PC-9 (cell line): ENCODE measurements around the gene ADGRA1. TPM values are rescaled to one million over a fixed set of nuclear protein-coding genes. Genes with fewer than 3 reads are reported as not detected.

Experiments used
- BruUV-seq: library from RNA; stranded (reverse); fragments of 400-500 nt; replicated peaks from 2 replicates; lab custom pipeline; 2021; lab: Mats Ljungman, UMichigan
- CTCF ChIA-PET: fragments of 300-600 bp; sonication (Branson Sonifier 250); formaldehyde crosslinking; loops from one replicate; lab custom pipeline; 2022; ENCODE audit warnings: antibody characterized with exemption; lab: Charles Lee
- POLR2A ChIA-PET: fragments of 300-600 bp; sonication (Branson Sonifier 250); formaldehyde crosslinking; loops from one replicate; lab custom pipeline; 2022; ENCODE audit warnings: antibody characterized with exemption; ENCODE audit not compliant: unreplicated experiment; lab: Charles Lee
- DNase-seq, 2 experiments: peaks; one replicate each; pipeline versions ENCODE4 v3.0.0 to v3.0.0-alpha.2; 2015 to 2022; ENCODE audit warnings: mixed read lengths in 1 of 2
- H2AFZ ChIP-seq: fragments of 200-600 bp; sonication (generic); 2 replicates; pipeline ENCODE4 v1.8.1; 2017; ENCODE audit warnings: antibody characterized with exemption
- H3F3A ChIP-seq: fragments of 200-600 bp; sonication (generic); 2 replicates; pipeline ENCODE4 v1.8.1; 2017; ENCODE audit warnings: antibody characterized with exemption, mild to moderate bottlenecking, low read depth; ENCODE audit not compliant: insufficient read depth
- H3K27ac ChIP-seq: fragments of 200-600 bp; sonication (generic); 2 replicates; pipeline ENCODE4 v1.6.1; 2016; ENCODE audit warnings: mixed run types
- H3K27me3 ChIP-seq: fragments of 200-600 bp; sonication (generic); 2 replicates; pipeline ENCODE4 v1.6.1; 2016; ENCODE audit warnings: low read depth, mixed run types; ENCODE audit not compliant: insufficient read depth
- H3K36me3 ChIP-seq: fragments of 200-600 bp; sonication (generic); 2 replicates; pipeline ENCODE4 v1.6.1; 2016; ENCODE audit warnings: low read depth, mixed run types
- H3K4me1 ChIP-seq: fragments of 200-600 bp; sonication (generic); replicated peaks from 2 replicates; pipeline ENCODE4 v1.6.1; 2016; ENCODE audit warnings: mixed run types; ENCODE audit not compliant: insufficient read depth
- H3K4me2 ChIP-seq: fragments of 200-600 bp; sonication (generic); 2 replicates; pipeline ENCODE4 v1.6.1; 2017; ENCODE audit warnings: mixed run types
- H3K4me3 ChIP-seq: fragments of 200-600 bp; sonication (generic); 2 replicates; pipeline ENCODE4 v1.6.1; 2016; ENCODE audit warnings: mixed run types
- H3K79me2 ChIP-seq: fragments of 200-600 bp; sonication (generic); 2 replicates; pipeline ENCODE4 v1.6.1; 2017; ENCODE audit warnings: low read depth, mixed run types
- H3K9me2 ChIP-seq: fragments of 200-600 bp; sonication (generic); 2 replicates; pipeline ENCODE4 v1.8.1; 2017; ENCODE audit warnings: mild to moderate bottlenecking; ENCODE audit not compliant: insufficient read depth
- H3K9me3 ChIP-seq: fragments of 200-600 bp; sonication (generic); 2 replicates; pipeline ENCODE4 v1.8.1; 2016; ENCODE audit warnings: low read depth; ENCODE audit not compliant: insufficient read depth
- H4K20me1 ChIP-seq: fragments of 200-600 bp; sonication (generic); 2 replicates; pipeline ENCODE4 v1.8.1; 2017; ENCODE audit not compliant: insufficient read depth
- EZH2 ChIP-seq: fragments of 200-600 bp; sonication (generic); IDR thresholded peaks from 2 replicates; pipeline ENCODE4 v1.8.0; 2017; ENCODE audit warnings: antibody characterized with exemption, low read depth
- intact Hi-C: fragments of 100-400 bp; cut with micrococcal nuclease; formaldehyde crosslinking; loops from one replicate; pipeline ENCODE4 v1.10.0; 2022; ENCODE audit not compliant: unreplicated experiment
- total RNA-seq: library from RNA; stranded (reverse); gene quantifications from 2 replicates; pipeline ENCODE4 v1.2.3, GENCODE V29; 2021
- TF ChIP-seq, protein P1 (sequence below): fragments of 200-600 bp; sonication (generic); conservative IDR thresholded peaks from 2 replicates; pipeline ENCODE4 v1.6.1; 2017; ENCODE audit warnings: mixed run types, antibody characterized with exemption, mild to moderate bottlenecking, moderate library complexity

Gene ADGRA1
- total RNA-seq, 1 experiment from 2014 or later: not detected

DNA sequence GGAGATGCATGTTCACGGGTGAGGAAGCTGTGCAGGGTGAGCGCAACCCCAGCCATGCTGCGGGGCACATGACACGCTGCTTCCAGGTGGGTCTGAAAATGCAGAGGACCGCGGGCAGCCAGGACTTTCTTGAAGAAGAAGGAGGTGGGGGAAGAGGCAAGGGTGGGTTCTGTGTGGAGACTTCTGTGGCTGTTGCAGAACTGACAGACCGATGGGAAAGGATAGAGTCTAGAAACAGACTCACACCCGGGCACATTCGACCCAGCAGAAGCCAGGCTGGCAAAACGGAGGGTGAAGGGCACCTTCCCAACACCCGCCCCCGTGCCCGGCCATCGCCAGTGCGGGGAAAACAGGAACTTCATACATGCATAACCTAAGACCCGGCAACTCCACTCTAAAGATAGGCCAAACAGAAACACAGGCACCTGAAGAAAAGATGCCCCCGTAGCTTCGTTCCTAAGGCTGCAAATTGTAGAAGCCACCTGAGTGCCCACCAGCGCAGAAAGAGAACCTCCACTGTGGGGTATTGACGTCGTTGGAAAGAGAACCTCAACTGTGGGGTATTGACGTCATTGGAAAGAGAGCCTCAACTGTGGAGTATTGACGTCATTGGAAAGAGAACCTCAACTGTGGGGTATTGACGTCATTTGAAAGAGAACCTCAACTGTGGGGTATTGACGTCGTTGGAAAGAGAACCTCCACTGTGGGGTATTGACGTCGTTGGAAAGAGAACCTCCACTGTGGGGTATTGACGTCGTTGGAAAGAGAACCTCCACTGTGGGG lies 67.5 kb downstream of the ADGRA1 start:
- CTCF ChIA-PET: no interaction called here
- no peaks in the 10 kb centered on the region for H3K9me2 ChIP-seq
- H2AFZ ChIP-seq: no peak overlapping the region
- intact Hi-C loops: no loop called here
- no peak for DNase-seq
- H3K4me1 ChIP-seq: no peaks in the 10 kb centered on the region
- H4K20me1 ChIP-seq: no peaks in the 10 kb centered on the region
- BruUV-seq: no TSS peak
- H3K27ac ChIP-seq: no peak overlapping the region
- H3K79me2 ChIP-seq: no peaks in the 10 kb centered on the region
- no peaks in the 10 kb centered on the region for H3K9me3 ChIP-seq
- POLR2A ChIA-PET: no interaction called here
- H3K4me3 ChIP-seq: no peak overlapping the region
- no peaks in the 10 kb centered on the region for H3F3A ChIP-seq
- H3K4me2 ChIP-seq: no peak overlapping the region
- H3K27me3 ChIP-seq: peaks cover 40% of the 10 kb centered on the region
- no peaks in the 10 kb centered on the region for H3K36me3 ChIP-seq
- TF ChIP-seq, protein P1, sequence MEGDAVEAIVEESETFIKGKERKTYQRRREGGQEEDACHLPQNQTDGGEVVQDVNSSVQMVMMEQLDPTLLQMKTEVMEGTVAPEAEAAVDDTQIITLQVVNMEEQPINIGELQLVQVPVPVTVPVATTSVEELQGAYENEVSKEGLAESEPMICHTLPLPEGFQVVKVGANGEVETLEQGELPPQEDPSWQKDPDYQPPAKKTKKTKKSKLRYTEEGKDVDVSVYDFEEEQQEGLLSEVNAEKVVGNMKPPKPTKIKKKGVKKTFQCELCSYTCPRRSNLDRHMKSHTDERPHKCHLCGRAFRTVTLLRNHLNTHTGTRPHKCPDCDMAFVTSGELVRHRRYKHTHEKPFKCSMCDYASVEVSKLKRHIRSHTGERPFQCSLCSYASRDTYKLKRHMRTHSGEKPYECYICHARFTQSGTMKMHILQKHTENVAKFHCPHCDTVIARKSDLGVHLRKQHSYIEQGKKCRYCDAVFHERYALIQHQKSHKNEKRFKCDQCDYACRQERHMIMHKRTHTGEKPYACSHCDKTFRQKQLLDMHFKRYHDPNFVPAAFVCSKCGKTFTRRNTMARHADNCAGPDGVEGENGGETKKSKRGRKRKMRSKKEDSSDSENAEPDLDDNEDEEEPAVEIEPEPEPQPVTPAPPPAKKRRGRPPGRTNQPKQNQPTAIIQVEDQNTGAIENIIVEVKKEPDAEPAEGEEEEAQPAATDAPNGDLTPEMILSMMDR: no peak
- no peak for TF ChIP-seq EZH2

DNA sequence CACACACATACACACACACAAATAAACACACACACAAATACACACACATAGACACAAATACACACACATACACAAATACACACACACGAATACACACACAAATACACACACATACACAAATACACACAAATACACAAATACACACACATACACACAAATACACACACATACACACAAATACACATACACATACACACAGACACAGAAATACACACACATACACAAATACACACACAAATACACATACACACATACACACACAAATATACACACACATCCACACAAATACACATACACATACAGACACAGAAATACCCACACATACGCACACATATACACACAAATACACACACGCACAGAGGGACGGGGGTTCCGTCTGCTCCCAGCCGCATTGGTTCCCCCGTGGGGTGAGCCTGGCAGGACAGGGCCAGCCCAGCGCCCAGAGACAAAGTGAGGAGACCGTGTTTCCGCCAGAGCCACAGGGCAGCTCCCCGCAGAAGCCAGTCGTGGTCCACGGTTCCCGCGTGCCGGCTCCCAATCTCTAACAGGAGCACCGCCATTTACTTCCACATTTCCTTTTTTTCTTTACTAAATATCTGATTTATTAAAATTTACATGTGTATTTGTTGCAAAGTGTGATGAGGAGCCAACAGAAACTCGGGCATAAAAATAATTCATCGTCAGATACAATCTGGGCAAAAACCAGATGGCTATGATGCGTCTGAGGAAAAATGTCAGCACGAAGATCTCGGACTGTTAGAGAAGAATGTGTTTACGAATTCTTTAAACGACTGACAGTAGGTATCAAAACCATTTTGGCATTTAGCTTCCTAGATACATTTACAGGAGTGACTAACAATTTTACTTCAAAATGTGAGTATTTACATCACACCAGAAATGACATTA lies 69.2 kb downstream of the ADGRA1 start:
- ChIA-PET POLR2A (no interaction called here), CTCF (no interaction called here)
- Histone ChIP-seq H3K27me3 (peaks cover 23% of the 10 kb centered on the region), H3K4me2 (no peak overlapping the region), H3K9me3 (no peaks in the 10 kb centered on the region), H3K36me3 (no peaks in the 10 kb centered on the region), H3K79me2 (no peaks in the 10 kb centered on the region), H4K20me1 (no peaks in the 10 kb centered on the region), H3K4me3 (no peak overlapping the region), H2AFZ (no peak overlapping the region), H3F3A (no peaks in the 10 kb centered on the region), H3K9me2 (no peaks in the 10 kb centered on the region), H3K27ac (no peak overlapping the region), H3K4me1 (no peaks in the 10 kb centered on the region)
- intact Hi-C loops: no loop called here
- no TSS peak for BruUV-seq
- TF ChIP-seq, protein P1: no peak
- TF ChIP-seq EZH2: no peak
- no peak for DNase-seq

DNA sequence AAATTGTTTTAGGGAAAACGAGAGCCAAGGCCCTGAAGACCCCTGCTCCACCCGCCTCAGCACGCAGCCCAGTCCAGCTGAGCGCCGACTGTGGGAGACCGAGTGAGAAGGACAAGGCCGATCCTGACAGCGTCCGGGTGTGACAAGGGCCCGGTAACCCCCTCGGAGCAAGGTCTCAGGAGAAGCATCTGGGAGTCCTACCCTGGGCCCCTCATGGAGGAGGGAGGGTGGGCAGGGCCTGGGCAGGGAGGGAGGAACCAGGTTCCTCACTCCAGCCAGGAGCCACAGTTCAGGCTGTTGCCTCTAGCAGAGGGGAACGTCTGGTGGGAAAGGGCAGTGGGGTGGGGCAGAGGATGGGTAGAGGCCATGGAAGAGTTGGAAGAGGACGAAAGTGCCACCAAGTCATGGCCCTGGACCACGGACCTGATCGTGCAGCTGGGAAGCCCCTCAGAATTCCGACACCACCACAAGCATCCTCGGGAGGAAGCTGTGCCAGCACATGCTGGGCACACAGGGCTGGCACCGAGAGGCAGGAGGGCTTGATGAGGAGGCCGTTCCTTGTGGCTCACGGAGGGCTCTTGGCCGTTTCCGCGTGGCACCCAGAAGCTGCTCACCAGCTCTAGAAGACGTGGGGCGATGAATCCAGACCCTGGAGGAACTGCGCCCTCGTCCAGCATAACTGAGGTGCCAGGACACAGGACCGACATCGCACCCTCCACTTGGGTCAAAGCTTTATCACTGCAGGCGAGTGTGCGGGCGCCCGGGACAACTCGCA lies 70.1 kb downstream of the ADGRA1 start:
- ChIA-PET CTCF (no interaction called here), POLR2A (no interaction called here)
- H3K4me2 ChIP-seq: no peak overlapping the region
- H3K27ac ChIP-seq: no peak overlapping the region
- no peaks in the 10 kb centered on the region for H3K36me3 ChIP-seq
- H3F3A ChIP-seq: no peaks in the 10 kb centered on the region
- intact Hi-C loops: no loop called here
- TF ChIP-seq EZH2: no peak
- TF ChIP-seq, protein P1: no peak
- no peaks in the 10 kb centered on the region for H3K9me2 ChIP-seq
- no peaks in the 10 kb centered on the region for H4K20me1 ChIP-seq
- H3K27me3 ChIP-seq: peaks cover 14% of the 10 kb centered on the region
- H3K4me3 ChIP-seq: no peak overlapping the region
- H3K4me1 ChIP-seq: no peaks in the 10 kb centered on the region
- DNase-seq: no peak
- no TSS peak for BruUV-seq
- H3K9me3 ChIP-seq: no peaks in the 10 kb centered on the region
- H3K79me2 ChIP-seq: no peaks in the 10 kb centered on the region
- no peak overlapping the region for H2AFZ ChIP-seq
